CD4-positive, alpha-beta T cell treated with Interferon alpha-2 for 1 hour (primary cell): ENCODE measurements around the gene FKBP10.
"Not testable (repeated sequence)": the region's sequence is repeated elsewhere in the genome, so short reads cannot be mapped to it uniquely, and the experiment has no call there.

Source experiments
- DNase-seq, 2 donors: peaks; one replicate each; pipeline ENCODE4 v3.0.0-alpha.2; 2020 to 2022

Gene FKBP10

GRCh38 chr17:41844971-41845370, 32.2 kb downstream of the FKBP10 start:
- no peak for DNase-seq

DNA sequence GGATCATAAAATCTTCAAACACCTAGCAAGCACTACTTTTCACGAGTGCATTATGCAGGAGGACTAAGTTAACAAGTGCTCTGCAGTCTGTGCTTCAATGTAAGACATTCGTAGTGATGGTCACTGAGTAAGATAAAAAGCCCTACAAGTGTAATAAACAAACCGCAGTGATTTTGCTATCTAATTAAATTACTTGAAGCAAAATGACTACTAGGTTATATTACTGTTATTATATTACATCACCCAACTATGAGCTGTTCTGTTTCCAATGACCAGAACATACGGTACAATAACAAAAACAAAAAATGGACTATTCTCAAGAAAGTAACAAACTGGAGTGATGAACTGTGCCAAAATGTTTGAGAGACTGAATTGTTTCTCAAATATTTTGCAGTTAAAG, 36.0 kb downstream of the FKBP10 start:
- DNase-seq = no peak

DNA sequence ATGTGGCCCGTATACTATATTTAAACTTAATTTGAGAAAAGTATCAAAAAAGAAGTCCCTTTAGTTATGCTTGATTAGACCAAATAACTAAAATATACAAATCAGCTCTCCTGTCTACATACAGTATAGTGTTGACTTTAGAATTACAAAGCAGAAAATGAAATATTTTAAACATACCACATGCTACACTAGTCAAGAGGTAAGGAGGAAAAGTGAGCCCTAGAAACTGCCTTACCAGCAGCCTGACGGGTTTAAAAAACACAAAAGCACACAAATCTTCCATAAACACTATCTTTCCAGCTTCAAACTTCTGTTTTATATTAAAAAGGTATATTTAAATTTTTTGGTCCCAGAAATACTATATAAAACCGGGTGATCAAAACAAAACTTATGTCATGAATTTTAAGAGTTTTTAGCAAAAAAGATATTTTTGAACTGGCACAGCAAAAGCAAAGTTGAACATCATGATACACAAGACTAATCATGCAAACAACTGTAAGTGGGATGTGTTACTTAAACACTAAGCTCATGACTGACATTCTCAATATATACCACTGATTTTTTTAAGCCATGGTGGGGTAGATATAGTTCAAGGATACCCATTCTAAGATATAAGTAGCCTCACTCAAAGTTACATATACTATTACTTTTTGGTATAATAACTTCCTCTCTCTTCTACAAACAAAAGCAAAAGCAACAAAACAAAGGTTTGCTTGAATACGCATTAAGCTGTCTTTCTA, 36.6 kb downstream of the FKBP10 start:
- no peak for DNase-seq

- not testable (repeated sequence) for DNase-seq
These were observed 38.6 kb downstream of the FKBP10 start for GRCh38 chr17:41851382-41851781.

DNA sequence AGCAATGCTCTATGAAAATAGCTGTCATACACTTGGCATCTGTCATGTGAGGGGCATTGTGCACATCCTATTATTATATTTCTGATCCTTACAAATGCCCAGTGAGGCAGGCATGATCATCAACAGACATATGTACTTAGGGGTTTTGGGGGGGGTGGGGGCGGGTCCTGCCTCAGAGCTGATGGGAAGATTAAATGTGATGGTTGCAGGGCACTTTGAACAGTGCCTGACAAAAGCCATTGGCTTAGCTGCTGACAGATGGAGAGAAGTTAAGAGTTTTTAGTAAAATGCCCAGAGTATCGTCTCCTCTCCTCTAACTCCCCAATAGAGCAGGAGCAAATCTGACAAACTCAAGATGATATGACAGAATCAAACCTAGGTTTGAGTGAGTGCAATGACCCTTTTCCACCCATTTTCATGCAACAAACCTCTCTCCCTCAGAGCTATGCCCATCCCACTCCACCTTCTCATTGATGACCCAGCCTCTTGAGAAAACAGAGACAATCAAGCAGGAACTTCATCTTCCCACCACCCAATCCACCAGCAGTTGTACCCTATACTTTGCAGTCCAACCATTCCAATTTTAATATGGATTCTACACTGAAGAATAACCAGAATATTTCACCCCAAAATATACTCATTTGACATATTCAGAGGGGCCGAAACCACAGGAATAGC, 47.6 kb downstream of the FKBP10 start:
- DNase-seq = no peak

GRCh38 chr17:41863074-41863848, 50.5 kb downstream of the FKBP10 start:
- DNase-seq = peak in 1 of 2 donors; percentile 25

- DNase-seq = no peak
These were observed 51.7 kb downstream of the FKBP10 start for GRCh38 chr17:41864498-41864835.

- DNase-seq = peak; percentile 85 to 89
These were observed 52.2 kb downstream of the FKBP10 start, which contains the start of gene KLHL11 for GRCh38 chr17:41864836-41865595. Gene KLHL11 (minus strand): TSS chr17:41865423. CDS start chr17:41865370, 53 bp downstream.

GRCh38 chr17:41865596-41865893, 52.7 kb downstream of the FKBP10 start:
- DNase-seq = no peak

DNA sequence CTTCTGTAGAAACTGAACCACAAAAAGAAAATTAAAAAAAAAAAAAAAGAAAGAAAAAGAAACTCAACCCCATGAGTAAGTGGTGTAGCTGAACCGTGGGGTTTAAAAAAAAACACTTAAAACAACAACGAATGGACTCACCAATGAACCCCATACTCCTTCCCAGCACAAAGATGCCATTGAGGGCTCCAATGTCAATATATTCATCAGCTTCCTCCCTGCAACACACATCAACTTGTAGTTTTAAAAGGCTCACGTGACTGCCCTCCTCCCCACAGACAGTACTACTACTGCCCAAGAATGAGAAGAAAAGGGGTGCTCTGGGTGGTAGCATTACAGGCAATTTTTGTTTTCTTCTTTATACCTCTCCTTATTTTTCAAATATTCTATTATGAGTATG, 55.8 kb downstream of the FKBP10 start:
- DNase-seq = no peak

DNA sequence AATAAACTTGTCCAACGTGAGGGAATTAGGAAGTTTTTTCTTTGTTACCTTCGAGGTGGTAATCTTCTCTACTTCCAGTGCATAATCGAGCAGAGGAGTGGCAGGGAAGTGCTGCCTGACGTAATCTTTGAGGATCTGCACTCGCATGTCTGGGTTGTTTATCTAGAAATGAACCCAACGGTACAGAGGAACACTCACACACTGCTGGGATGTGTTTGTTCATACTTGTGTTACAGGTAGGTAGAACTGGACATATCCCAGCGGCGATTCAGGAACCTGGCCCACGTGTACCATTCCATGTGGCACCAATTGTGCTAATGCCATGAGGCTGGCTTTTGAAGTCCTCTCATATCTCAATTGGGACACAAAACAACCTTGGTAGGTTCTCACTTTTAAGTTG, 56.6 kb downstream of the FKBP10 start:
- DNase-seq = no peak

DNA sequence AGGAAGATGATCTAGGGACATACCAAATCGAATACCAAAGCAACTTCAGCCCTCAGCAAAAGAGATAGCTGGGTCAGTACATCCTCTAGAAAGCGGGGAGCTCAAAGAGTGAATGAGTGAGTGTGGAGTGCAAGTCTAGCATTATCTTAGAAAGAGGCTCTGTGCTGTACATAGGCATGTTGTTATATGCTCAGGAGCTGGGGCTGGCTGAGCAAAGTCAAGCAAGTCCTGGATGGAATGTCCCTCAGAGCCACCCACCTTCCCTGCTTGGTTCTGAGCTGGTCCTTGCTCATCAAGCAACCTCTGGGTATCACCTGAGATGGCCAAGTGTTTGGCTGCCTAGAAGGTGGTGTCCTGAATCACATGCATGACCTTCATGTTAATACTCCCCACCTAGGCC, 57.3 kb downstream of the FKBP10 start:
- no peak for DNase-seq

DNA sequence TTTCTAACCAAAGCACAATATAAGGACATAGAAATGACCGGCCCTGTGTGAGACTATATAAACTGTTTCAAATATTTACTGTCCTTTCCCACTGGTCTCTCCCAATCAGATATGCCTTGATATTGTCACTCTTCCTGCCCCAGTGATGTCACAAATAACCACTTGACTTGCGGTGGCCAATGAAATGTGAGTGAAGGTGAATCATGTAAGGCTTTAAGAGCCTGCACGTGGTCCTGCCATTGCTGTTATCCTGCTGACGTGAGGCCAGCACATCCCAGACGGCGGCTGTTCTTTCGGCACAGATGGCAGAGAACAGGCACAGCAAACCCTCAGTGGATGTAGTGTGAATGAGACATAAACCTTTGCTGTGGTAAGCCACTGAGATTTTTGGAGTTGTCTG, 57.8 kb downstream of the FKBP10 start:
- no peak for DNase-seq

DNA sequence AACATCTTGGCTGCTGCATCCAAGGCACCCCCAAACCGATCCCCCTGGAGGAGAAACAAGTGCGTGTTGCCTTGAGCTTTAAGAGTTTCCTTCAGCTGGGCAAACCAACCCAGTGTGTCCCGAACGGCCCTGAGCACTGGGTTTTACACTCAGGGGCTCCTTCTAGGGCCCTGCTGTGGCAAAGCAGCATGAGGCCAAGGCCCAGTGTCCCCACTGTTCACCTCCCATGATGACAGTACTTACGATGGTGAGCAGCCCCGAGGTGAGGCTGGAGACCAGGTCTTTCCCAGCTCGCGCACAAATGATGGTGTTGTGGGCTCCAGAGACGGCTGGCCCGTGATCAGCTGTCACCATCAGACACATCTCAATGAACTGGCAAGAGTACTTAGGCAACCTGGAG, 59.0 kb downstream of the FKBP10 start:
- no peak for DNase-seq
